Upper lobe of right lung (tissue), 1 donor: ENCODE data around the gene LSM2. TPM values are rescaled to one million over a fixed set of nuclear protein-coding genes. Genes with fewer than 3 reads are reported as not detected.

Source experiments
- ATAC-seq: fragments of 200-7000 bp; cut with Tn5 transposase; one replicate; pipeline ENCODE4 v1.9.1; 2020; ENCODE audit warnings: mild to moderate bottlenecking, moderate library complexity
- DNase-seq: peaks from one replicate; pipeline ENCODE4 v3.0.0-alpha.2; 2020
- H3K27ac ChIP-seq: fragments of 200-600 bp; one replicate; pipeline ENCODE4 v1.8.0; 2022
- H3K27me3 ChIP-seq: fragments of 200-600 bp; one replicate; pipeline ENCODE4 v1.8.0; 2022; ENCODE audit warnings: mild to moderate bottlenecking
- H3K36me3 ChIP-seq: fragments of 200-600 bp; one replicate; pipeline ENCODE4 v1.8.0; 2022
- H3K4me1 ChIP-seq: fragments of 200-600 bp; one replicate; pipeline ENCODE4 v1.8.0; 2022
- H3K4me3 ChIP-seq: fragments of 200-600 bp; one replicate; pipeline ENCODE4 v1.8.0; 2022; ENCODE audit warnings: mild to moderate bottlenecking
- H3K9me3 ChIP-seq: fragments of 200-600 bp; one replicate; pipeline ENCODE4 v1.8.0; 2022
- CTCF ChIP-seq: fragments of 200-600 bp; IDR thresholded peaks from one replicate; pipeline ENCODE4 v1.8.0; 2022; ENCODE audit warnings: antibody characterized with exemption
- intact Hi-C: fragments of 100-400 bp; cut with DNase I; formaldehyde crosslinking; loops from one replicate; pipeline ENCODE4 v1.11.0; 2022
- total RNA-seq: library from RNA; stranded (reverse); fragmentation: NEBNext Ultra II Directional; extraction: Animal tissue kit (Norgen Biotek cat#: 25700); gene quantifications from one replicate; pipeline ENCODE4 v1.2.1, GENCODE V29; 2021
- donor health status: DM: no; HTN: yes; CAD: no; lungs with severe emphysema.

Gene LSM2
- total RNA-seq, 1 donor from 2014 or later: 30.8 TPM

DNA sequence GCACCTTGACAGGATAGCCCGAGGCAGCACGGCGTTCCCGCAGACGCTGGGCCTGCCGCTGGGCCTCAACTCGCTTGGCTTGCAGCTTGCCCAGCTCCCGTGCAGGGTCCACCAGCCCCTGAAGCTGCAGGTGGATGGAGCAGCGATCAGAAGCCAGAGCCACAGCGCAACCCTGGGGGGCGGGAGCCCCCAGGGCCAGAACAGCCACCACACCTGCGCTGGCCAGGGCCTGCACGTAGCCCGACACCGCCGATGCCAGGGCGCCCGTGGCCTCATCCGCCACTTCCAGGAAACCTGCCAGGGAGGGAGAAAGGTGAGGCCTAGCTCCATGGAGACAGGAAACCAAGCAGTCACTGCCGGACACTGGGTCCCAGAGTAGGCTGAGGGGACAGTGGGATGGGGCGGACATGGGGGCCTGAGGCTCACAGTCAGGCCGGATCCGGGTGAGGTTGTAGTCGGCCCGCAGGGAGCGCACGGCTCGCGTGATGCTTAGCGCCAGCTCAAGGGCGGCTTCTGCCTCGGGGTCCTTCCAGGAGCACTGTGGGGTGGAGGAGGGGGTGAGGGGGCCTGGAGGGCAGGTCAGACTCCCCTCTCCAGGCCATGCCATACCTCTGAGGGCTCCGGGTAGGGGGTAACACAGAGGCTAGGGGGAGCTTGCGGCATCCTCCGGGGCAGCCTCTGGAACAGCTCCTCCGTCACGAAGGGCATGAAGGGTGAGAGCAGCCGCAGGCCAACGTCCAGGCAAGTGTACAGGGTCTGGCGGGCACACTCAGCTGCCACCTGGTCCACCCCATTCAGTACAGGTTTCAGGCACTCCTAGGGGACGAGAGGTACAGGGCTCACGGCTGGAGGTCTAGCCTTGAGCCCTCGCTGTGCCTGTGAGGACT is 27.5 kb downstream of the LSM2 start:
- Histone ChIP-seq H3K36me3 (peaks cover 56% of the 10 kb centered on the region), H3K4me1 (peaks cover 11% of the 10 kb centered on the region), H3K27ac (no peak overlapping the region), H3K27me3 (no peaks in the 10 kb centered on the region), H3K9me3 (no peaks in the 10 kb centered on the region), H3K4me3 (no peak overlapping the region)
- ATAC-seq (no peak), DNase-seq (no peak)
- intact Hi-C loops: no loop called here
- no peak for TF ChIP-seq CTCF

- H3K4me1 ChIP-seq: peaks cover 11% of the 10 kb centered on the region
- H3K27me3 ChIP-seq: no peaks in the 10 kb centered on the region
- intact Hi-C loops: no loop called here
- no peak for ATAC-seq
- H3K9me3 ChIP-seq: no peaks in the 10 kb centered on the region
- no peak overlapping the region for H3K27ac ChIP-seq
- TF ChIP-seq CTCF: no peak
- no peak overlapping the region for H3K4me3 ChIP-seq
- no peak for DNase-seq
- H3K36me3 ChIP-seq: peaks cover 47% of the 10 kb centered on the region
These were observed 28.6 kb downstream of the LSM2 start for GRCh38 chr6:31778193-31778592.

GRCh38 chr6:31777667-31778050 is 29.1 kb downstream of the LSM2 start:
- H3K4me1 ChIP-seq: peaks cover 11% of the 10 kb centered on the region
- DNase-seq (no peak), ATAC-seq (no peak)
- no peak overlapping the region for H3K27ac ChIP-seq
- no peaks in the 10 kb centered on the region for H3K27me3 ChIP-seq
- TF ChIP-seq CTCF: no peak
- no peak overlapping the region for H3K4me3 ChIP-seq
- intact Hi-C loops: no loop called here
- H3K9me3 ChIP-seq: no peaks in the 10 kb centered on the region
- H3K36me3 ChIP-seq: peaks cover 42% of the 10 kb centered on the region

GRCh38 chr6:31776989-31777666 is 29.6 kb downstream of the LSM2 start, which contains the start of gene VWA7:
Gene VWA7 (minus strand): TSS chr6:31777328. CDS start chr6:31776779, 549 bp downstream.
- Histone ChIP-seq H3K4me1 (peaks cover 11% of the 10 kb centered on the region), H3K27me3 (no peaks in the 10 kb centered on the region), H3K36me3 (peaks cover 37% of the 10 kb centered on the region), H3K4me3 (peak within 1 kb of the TSS; percentile 3), H3K9me3 (no peaks in the 10 kb centered on the region), H3K27ac (peak within 1 kb of the TSS; percentile 52)
- DNase-seq (peak; percentile 92), ATAC-seq (peak; percentile 89)
- TF ChIP-seq CTCF: no peak
- intact Hi-C loops: no loop called here

DNA sequence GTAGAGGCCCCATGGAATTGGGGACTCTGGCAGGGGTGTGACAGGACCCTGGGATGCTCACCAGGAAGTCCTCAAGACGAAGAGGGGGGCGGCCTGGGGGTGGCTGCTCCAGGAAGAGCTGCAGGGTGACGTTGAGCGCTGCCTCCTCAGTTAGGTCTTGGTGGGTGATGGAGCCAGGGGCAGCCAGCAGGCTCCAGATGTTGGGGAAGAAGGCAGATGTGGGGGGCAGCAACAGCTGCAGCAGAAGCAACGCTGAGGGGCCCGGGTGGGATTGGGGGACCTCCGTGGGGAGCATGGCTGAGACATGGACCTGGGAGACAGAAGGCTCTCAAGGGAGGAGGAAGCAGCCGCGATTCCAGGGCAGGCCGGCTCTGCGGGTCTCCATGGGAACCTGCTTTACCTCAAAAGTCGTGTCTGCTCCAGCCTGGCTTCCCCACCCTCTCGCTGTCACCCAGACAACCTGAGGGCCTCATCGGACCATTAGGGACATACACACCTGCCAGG is 30.2 kb downstream of the LSM2 start:
- DNase-seq (no peak), ATAC-seq (peak; percentile 1)
- intact Hi-C loops: no loop called here
- Histone ChIP-seq H3K36me3 (peaks cover 31% of the 10 kb centered on the region), H3K27ac (peak overlapping the region; percentile 52), H3K27me3 (no peaks in the 10 kb centered on the region), H3K9me3 (no peaks in the 10 kb centered on the region), H3K4me1 (peaks cover 11% of the 10 kb centered on the region), H3K4me3 (peak overlapping the region; percentile 3)
- no peak for TF ChIP-seq CTCF
